ENCODE data around the gene SPIRE1.
A peak's percentile ranks its signal among the peaks of the same experiment; 100 is the strongest.
"Not testable (repeated sequence)": the region's sequence is repeated elsewhere in the genome, so short reads cannot be mapped to it uniquely, and the experiment has no call there.

Gene SPIRE1

DNA sequence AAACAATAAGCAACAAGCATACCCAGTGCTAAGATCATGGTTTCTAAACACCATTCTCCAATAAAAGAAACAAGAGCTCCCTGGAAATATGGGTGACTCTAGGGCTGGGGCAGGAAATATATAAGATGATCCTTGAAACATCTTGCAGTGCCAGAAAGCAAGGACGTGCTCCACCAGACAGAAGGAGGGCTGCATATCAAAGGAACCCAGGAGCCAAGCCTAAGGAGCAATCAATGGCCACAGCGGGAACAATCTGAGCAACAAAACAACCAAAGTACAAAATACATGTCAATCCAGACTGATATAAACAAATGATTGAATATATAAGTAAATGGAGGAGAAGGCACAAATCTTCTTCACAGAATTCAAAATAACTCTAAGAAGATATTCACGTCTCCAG is 10.1 kb downstream of the SPIRE1 start:
- no peak for FAIRE-seq
- DNase-seq (ENCODE audit: insufficient read length, low spot score), result no peak

DNA sequence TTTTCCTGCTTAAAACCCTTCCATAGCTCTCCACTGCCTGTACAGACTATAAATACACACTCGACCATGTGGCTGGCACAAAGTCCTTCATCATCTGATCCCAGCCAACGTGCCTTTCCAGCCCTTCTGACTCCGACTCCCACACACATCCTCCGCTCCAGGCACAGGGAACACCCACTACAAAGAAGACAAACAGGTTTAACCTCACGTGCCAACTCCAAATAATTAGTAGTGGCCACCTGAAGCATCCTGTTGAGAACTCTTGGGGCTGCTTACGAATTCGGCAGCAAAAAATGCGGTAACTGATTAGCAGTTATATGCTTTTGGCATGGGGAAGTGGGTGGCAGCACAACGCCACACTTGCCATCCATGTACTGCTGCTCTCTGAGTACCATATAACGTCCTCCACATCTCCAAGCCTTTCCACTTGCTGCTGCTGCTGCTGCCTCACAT is 12.1 kb downstream of the SPIRE1 start:
- no peak for FAIRE-seq
- DNase-seq (ENCODE audit: insufficient read length, low spot score), result no peak

DNA sequence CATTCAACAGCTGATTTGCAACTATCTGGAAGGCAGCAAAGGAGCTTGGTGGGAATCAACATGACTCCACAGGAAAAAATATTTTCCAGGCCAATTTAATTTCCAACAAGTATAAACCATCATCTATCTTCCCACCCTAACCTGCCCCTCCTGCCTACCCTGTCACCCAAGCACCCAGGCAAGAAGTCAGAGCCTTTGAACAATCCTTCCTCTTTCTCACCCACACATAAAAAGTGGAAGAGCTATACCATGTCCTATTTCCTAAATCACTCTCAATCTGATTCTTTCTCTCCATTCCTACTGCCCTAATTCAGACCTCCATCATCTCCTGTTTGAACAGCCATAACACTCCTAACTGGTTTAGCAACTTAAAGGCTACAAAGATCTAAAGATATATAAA is 12.7 kb downstream of the SPIRE1 start:
- no peak for DNase-seq (ENCODE audit: insufficient read length, low spot score)
- FAIRE-seq, result no peak

DNA sequence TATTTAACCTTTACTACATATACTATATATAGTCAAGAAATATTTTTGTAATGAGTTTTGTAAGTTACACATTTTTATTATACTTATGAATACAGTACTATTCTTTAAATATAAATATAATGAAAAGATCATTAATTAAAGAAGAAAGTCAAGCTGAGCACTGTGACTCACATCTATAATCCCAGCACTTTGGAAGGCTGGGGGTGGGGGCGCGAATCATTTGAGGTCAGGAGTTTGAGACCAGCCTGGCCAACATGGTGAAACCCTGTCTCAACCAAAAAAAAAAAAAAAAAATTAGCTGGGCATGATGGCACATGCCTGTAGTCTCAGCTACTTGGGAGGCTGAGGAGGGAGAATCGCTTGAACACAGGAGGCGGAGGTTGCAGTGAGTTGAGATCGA is 14.2 kb downstream of the SPIRE1 start:
- not testable (repeated sequence) for DNase-seq (ENCODE audit: insufficient read length, low spot score); FAIRE-seq

DNA sequence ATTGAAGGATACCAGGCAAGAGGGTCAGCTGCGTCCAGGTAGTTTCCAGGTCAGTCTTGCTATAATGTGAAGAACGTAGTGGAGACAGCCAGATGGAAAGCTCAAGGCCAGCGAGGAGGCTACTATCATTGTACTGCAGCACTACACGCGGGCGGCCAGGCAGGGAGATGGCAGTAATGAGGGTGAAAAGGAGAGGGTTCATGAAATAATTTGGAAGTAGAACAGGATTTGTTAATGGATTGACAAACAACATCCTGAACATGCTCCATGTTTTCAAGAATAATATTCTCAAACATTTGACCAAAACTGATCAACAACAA is 17.1 kb downstream of the SPIRE1 start:
- FAIRE-seq (no peak), DNase-seq (ENCODE audit: insufficient read length, low spot score) (no peak)

DNA sequence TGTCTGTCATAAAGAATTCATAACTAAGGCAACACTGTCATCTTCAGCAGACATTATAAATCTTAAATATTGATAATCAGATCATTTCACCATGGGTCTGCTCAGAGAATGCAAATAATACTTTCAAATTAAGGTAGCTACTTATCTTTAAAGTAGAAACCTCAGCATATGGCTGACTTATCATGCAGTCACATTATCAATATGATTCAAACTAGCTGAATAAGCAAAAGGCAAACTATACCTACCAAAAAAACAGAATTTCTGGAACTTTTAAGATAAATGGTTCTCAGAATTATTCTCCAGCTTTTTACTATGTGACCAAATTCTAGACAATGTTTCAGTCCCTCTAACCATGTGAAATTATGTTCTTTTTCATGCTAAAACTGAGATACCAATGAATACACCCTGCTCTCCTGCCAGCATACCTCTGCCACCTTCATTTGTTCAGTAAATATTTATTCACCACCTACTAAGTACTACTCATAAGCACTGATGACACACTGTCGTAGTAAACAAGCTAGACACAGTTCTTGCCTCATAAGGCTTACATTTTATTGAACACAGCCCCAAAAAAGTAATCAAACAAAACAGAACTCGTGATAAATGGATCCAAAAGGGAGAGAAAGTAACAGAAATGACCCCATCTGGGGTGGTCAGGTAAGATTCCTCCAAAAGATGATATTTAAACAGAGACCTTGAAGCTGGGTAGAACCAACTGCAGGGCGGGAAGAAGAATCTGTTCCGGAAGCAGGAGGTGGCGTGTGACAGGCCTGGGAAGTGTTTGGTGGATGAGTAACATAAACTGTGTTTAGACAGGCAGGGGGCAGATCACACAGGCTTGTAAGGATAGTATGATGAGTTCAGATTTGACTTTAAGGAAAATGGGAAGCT is 17.7 kb downstream of the SPIRE1 start:
- FAIRE-seq, result peak; percentile 75
- DNase-seq (ENCODE audit: insufficient read length, low spot score), result no peak

DNA sequence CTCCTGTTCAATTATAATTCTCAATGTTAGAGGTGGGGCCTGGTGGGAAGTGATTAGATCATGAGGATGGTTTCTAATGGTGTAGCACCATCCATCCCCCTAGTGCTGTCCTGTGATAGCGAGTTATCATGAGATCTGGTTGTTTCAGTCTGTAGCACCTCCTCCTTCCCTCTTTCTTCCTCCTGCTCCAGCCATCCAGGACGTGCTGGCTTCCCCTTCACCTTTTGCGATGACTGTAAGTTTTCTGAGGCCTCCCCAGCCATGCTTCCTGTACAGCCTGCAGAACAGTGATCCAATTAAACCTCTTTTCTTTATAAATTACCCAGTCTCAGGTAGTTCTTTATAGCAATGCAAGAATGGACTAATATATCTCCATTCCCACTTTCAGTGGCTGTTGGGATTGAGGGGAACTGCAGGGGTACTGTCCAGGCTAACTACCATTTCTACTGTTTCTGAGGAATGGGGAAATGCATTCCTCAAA is 19.2 kb downstream of the SPIRE1 start:
- DNase-seq (ENCODE audit: insufficient read length, low spot score) (no peak), FAIRE-seq (no peak)

DNA sequence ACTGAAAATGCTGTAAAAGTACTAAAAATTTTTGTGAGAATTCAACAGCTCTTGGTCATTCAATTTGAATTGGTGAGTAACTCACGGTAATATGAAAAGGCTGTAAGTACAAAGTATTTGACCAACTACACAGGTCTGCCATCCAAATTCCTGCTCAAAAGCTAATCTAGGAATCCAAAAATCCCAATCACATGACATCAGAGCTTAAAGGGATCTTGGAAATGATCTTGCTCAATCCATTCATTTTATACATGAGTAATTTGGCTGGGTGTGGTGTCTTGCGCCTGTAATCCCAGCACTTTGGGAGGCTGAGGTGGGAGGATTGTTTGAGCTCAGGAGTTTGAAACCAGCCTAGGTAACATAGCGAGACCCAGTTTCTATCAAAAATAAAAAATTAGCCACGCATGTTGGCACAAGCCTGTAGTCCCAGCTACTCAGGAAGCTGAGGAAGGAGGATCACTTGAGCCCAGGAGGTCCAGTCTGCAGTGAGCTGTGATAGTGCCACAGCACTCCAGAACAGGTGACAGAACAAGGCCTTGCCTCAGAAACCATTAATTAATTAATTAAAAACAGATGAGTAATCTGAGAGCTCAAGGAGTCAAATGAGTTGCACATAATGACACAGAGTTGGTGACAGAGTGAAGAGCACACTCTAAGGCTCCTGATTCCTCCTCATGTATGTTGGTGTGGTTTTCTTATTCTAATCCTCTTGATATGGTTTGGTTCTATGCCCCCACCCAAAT is 19.8 kb downstream of the SPIRE1 start:
- DNase-seq (ENCODE audit: insufficient read length, low spot score), result no peak
- no peak for FAIRE-seq

DNA sequence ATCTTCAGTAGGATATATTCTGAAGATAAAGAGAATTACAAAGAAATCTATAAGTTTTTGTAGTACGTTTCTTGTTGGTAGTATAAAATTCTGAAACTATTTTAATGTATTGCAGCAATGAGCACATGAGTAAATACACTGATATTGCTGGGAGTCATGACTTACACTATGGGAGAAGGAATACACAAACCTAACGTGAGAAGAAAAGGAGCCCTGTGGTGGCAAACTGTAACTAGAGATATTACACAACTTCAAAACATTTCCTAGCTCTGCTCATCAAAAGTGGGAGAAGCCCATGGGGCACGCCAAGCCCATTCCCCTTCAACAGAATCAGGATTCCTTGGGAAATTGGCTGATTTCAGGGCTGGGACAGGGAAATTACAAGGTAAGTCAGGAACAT is 20.5 kb downstream of the SPIRE1 start:
- DNase-seq (ENCODE audit: insufficient read length, low spot score) (no peak), FAIRE-seq (no peak)

DNA sequence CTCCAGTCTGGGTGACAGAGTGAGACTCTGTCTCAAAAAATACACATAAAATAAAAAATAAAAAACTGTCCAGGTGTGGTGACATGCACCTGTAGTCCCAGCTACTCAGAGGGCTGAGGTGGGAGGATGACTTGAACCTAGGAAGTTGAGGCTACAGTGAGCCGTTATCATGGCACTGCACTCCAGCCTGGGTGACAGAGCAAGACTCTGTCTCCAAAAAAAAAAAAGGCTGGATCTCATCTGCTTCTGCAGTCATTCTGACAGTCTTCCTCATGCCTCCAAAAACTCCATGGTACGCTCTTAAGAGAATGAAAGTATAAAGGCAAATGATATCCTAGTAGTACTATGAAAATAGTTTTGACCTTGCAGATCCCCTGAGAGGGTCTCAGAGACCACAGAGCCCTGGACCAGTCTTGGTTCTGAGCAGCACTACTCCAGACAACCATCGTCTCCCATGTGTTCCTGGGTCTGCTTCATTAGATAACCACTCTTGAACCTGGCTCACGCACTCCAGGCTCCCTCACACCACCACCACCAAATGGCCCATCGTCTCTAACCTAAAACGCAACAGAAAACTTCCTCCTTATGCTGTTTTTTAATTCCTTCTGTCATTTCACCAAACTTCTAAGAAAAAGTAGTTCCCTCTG is 26.0 kb downstream of the SPIRE1 start:
- no peak for FAIRE-seq
- DNase-seq (ENCODE audit: insufficient read length, low spot score), result no peak

DNA sequence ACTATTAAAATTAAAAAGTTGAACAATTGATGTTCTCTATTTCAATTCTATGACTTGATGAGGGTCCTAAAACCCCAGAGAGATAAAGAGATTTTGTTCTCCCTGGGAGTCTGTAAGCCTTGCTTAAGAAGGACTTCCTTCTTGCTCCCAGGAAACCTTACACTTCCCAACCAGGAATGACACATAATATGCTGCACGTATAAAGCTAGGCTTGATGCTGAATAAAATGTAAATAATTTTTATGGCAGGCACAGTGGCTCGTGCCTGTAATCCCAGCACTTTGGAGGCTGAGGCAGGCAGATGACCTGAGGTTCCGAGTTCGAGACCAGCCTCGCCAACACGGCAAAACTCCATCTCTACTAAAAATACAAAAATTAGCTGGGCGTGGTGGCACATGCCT is 27.8 kb downstream of the SPIRE1 start:
- FAIRE-seq (no peak), DNase-seq (ENCODE audit: insufficient read length, low spot score) (no peak)

DNA sequence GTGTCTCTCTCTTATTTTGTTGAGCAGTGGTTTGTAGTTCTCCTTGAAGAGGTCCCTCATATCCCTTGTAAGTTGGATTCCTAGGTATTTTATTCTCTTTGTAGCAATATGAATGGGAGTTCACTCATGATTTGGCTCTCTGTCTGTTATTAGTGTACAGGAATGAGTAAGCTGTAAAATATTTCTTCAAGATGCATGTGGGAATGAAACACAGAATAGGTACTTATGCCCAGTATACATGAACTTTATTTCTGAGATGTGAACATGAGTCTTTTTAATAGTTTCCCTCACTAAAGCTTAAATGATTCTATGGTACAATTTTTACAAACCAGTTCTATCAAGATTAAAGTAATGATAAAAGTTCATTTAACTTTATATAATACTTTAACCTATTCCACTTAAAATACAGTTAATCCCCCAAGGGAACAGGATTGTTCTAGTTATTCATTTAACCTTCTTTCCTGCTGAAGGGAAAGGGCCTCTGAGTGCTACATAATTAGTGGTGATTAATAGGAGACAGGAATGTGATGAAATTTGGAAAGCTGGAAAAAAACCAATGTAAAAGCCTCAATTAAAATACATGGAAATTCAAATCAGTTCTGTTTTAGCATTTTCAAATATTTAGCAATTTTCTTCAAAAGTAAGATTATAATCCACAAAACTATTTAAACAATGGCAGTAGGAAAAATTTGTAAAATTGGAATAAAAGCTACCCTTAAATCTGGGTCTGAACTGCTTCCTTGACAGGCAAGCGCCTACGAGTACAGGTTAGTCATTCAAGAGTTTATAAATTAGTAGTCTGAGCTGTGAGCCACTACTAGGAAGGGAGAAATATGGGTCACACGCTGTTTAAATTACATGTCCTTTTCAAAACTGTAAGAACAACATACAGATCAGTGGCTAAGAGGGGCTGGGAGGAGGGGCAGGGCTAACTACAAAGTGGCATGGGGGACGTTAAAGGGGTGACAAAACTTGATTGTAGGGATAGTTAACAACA is 28.9 kb downstream of the SPIRE1 start:
- no peak for FAIRE-seq
- no peak for DNase-seq (ENCODE audit: insufficient read length, low spot score)

DNA sequence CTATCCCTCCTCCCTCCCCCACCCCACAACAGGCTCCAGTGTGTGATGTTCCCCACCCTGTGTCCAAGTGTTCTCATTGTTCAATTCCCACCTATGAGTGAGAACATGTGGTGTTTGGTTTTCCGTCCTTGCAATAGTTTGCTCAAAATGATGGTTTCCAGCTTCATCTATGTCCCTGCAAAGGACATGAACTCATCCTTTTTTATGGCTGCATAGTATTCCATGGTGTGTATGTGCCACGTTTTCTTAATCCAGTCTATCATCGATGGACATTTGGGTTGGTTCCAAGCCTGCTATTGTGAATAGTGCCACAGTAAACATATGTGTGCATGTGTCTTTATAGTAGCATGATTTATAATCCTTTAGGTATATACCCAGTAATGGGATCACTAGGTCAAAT is 30.7 kb downstream of the SPIRE1 start:
- DNase-seq (ENCODE audit: insufficient read length, low spot score); FAIRE-seq: not testable (repeated sequence)

DNA sequence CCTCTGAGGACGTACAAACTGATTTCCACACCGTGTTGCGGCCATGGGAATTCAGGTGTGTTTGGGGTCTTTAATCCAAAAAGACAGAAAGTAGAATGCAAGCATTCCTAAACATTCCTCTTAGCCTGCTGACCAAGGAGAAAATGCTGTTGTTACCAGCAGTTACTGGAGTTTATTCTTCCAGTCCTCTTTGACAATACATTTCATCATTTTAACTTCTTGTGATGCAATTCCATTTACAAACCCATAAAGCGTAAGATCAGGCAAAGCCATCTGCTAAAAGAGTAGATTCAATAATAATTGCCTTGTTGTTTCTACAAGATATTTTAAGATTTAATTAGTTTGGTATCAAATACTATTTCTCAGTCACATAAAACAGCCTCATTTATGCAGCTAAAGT is 32.7 kb downstream of the SPIRE1 start:
- no peak for DNase-seq (ENCODE audit: insufficient read length, low spot score)
- FAIRE-seq, result no peak

DNA sequence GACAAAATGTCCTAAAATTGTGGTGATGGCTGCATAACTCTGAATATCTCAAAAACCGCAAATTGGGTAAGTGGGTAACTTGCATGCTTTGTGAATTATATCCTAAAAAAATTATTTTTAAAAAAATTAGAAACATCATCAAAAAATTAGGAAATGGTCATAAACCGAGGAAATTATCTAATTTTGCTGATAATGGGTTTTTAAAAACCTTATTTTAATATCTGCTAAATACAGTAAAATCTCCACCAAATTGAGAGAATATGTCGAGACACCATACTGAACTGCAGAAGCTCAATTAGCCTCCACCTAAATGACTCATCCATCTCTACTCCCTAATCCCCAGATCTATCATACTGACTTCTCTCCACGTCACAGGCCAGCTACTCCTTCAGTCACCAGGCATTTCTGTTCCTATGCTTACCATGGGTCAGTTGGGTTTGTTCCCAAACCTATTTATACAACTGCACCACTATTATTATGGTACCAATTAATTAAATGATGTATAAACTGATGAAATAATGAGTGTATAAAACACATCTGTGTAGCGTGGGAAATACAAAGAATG is 36.1 kb downstream of the SPIRE1 start:
- DNase-seq (ENCODE audit: insufficient read length, low spot score) (peak; percentile 73), FAIRE-seq (no peak)

DNA sequence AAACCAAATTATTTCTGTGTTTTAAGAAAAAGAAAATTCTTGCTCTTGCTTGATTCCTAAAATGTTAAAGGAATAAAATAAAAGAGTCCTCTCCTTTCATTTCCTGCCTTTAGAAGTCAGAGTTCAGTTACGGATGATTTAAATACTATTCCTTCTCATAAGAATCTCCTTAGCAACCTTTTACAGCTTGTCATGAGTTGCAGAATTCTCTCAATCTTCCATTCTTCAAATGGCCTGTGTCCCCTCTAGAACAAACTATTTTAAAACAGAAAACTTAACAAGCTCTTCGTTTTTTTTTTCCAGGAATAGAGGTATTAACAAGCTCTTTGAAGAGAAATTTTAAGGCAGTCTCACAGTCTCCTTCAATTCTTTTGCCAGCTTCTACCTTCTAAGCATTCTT is 42.2 kb downstream of the SPIRE1 start:
- FAIRE-seq, result no peak

DNA sequence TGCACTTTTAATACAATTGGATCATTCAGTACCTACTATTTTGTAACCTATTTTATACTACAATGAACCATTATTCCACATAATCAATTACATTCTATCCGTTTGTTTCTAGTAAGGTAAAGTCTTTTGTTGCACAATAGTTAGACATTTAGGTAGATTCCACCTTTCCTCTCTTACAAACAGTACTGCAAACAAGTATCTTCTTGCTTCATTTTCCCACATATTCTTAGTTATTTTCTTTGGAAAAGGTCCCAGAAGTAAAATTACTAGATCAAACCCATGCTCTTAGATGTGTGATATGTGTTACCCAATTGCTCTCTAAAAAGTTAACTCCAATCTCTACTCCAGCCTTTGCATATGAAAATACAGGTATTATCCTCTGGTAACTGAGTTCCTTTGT is 49.6 kb downstream of the SPIRE1 start:
- FAIRE-seq (no peak), DNase-seq (ENCODE audit: insufficient read length, low spot score) (no peak)

More for the DNA sequence above, 42.2 kb downstream of the SPIRE1 start:
- DNase-seq (ENCODE audit: insufficient read length, low spot score), result no peak

DNA sequence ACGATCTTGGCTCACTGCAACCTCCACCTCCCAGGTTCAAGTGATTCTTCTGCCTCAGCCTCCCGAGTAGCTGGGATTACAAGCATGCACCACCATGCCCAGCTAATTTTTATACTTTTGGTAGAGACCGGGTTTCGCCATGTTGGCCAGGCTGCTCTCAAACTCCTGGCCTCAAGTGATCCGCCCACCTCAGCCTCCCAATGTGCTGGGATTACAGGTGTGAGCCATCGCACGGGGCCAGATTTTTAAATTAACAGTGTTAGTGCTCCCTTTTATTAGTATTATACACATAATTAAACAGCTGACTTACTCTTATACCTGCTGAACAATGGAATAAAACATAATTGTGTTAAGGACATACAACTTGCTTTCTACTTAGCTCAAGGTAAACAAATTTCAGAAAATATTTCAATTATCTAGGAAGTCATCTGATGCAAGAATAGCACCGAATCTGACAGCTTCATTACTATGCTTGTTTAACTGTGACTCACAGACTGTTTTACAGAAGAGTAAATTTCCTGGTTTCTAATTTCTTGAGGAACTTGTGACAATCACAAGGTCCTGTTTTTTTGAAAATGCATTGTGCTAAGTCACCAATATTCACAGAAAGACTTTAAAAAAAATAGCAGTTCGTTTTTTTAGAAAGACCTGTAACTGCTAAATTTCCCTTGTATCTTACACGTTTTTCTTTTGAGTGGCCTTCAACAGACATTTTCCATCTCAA is 51.2 kb downstream of the SPIRE1 start:
- FAIRE-seq, result no peak

DNA sequence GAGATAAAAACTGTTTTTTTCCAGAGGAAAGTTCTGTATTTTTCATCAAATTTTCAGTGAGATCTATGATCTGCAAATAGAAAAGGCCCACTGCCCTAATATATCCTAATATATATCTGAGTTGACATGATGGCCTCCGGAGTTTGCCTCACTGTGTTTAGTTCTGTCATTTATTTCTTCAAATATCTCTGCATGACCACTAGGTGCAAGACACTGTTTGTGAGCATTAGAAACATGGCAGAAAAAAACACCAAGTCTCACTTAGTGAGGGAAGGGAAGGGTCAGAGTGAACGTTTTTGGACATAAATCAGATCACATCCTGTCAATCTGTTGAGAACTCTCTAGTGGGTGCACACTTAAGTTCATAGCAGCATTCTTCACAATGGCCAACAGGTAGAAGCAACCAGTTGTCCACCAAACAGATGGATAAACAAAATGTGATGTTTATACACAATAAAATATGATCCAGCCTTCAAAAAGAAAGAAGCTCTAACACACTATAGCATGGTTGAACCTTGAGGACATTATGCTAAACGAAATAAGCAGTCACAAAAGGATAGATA is 53.4 kb downstream of the SPIRE1 start:
- no peak for DNase-seq (ENCODE audit: insufficient read length, low spot score)
- no peak for FAIRE-seq

More for the DNA sequence above, 51.2 kb downstream of the SPIRE1 start:
- DNase-seq (ENCODE audit: insufficient read length, low spot score), result no peak

Measured in HTR-8/SVneo (cell line).